DOHH2 (cell line): ENCODE measurements around the gene ARL14EP.

ENCODE experiments used
- H3F3A ChIP-seq: fragments of 200-600 bp; sonication (generic), shearing (Covaris generic); 2 replicates; pipeline ENCODE4 v1.6.0; 2016; ENCODE audit warnings: antibody characterized with exemption, mild to moderate bottlenecking; ENCODE audit not compliant: control insufficient read depth, insufficient read depth
- H3K27ac ChIP-seq: fragments of 200-600 bp; sonication (generic); 2 replicates; pipeline ENCODE4 v1.5.1; 2014; ENCODE audit warnings: low read depth, mild to moderate bottlenecking, low read length, moderate library complexity
- H3K27me3 ChIP-seq: fragments of 200-600 bp; sonication (generic); 2 replicates; pipeline ENCODE4 v1.6.1; 2014; ENCODE audit warnings: mild to moderate bottlenecking, low read length, mixed read lengths; ENCODE audit not compliant: control insufficient read depth
- H3K36me3 ChIP-seq: fragments of 200-600 bp; sonication (generic); 2 replicates; pipeline ENCODE4 v1.6.1; 2014; ENCODE audit warnings: mild to moderate bottlenecking, low read length, moderate library complexity, mixed read lengths; ENCODE audit not compliant: control insufficient read depth
- H3K4me1 ChIP-seq: fragments of 200-600 bp; sonication (generic); 2 replicates; pipeline ENCODE4 v1.6.1; 2014; ENCODE audit warnings: mild to moderate bottlenecking, low read length, mixed read lengths; ENCODE audit not compliant: control insufficient read depth
- H3K4me2 ChIP-seq: fragments of 200-600 bp; sonication (generic); 2 replicates; pipeline ENCODE4 v1.6.0; 2014; ENCODE audit warnings: mild to moderate bottlenecking, low read length, moderate library complexity
- H3K4me3 ChIP-seq: fragments of 200-600 bp; sonication (generic); 2 replicates; pipeline ENCODE4 v1.5.1; 2014; ENCODE audit warnings: mild to moderate bottlenecking, low read length, mixed read lengths
- H3K79me2 ChIP-seq: fragments of 200-600 bp; sonication (generic); 2 replicates; pipeline ENCODE4 v1.6.1; 2014; ENCODE audit warnings: mild to moderate bottlenecking, low read length, mixed read lengths; ENCODE audit not compliant: control insufficient read depth
- H3K9me2 ChIP-seq: fragments of 200-600 bp; sonication (generic); replicated peaks from 2 replicates; pipeline ENCODE4 v1.6.1; 2014; ENCODE audit warnings: mild to moderate bottlenecking, low read length, mixed read lengths; ENCODE audit not compliant: control insufficient read depth
- H3K9me3 ChIP-seq: fragments of 200-600 bp; sonication (generic); 2 replicates; pipeline ENCODE4 v1.6.1; 2014; ENCODE audit warnings: antibody characterized with exemption, low read length, mixed read lengths; ENCODE audit not compliant: control insufficient read depth, insufficient read depth
- H4K20me1 ChIP-seq: fragments of 200-600 bp; sonication (generic); 2 replicates; pipeline ENCODE4 v1.6.0; 2014; ENCODE audit warnings: low read depth, mild to moderate bottlenecking, antibody characterized with exemption, low read length, moderate library complexity; ENCODE audit not compliant: control insufficient read depth, insufficient read depth
- CTCF ChIP-seq: fragments of 200-600 bp; sonication (generic); IDR thresholded peaks from one replicate; pipeline ENCODE4 v1.5.1; 2014; ENCODE audit warnings: antibody characterized with exemption, mild to moderate bottlenecking, low read depth, low read length; ENCODE audit not compliant: poor library complexity, severe bottlenecking
- EZH2phosphoT487 ChIP-seq: fragments of 200-600 bp; sonication (generic); IDR thresholded peaks from 2 replicates; pipeline ENCODE4 v1.6.1; 2017; ENCODE audit warnings: borderline replicate concordance, mild to moderate bottlenecking, antibody characterized with exemption, low read length, moderate library complexity, mixed read lengths

Gene ARL14EP

GRCh38 chr11:30351061-30351460, 28.2 kb downstream of the ARL14EP start:
- Histone ChIP-seq H3K4me1 (peaks cover 6% of the 10 kb centered on the region; the same call in 1 of the 2 replicates), H3K27me3 (no peaks in the 10 kb centered on the region)
- TF ChIP-seq EZH2phosphoT487 (no peak), CTCF (no peak)

DNA sequence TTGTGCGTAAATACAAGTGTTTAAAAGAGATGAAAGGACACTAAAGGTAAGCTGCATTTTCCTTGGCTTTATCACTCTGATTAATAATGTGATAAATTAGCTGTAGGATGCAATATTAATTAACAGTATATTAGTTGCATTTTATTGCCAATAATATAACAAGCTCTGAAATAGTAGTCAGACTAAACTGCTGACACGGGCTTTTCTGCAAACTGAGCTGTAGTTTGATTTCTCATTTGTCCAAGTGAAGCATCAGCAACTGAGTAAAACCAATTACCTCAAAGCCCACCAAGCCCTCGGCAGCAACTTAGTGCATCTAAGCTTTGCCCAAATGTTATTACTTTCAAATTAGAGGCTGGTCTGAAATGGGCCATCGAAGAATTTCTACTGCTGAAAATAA, 33.5 kb downstream of the ARL14EP start:
- H3K36me3 ChIP-seq, result no peaks in the 10 kb centered on the region
- H3K27ac ChIP-seq, result no peak overlapping the region
- no peaks in the 10 kb centered on the region for H3K79me2 ChIP-seq
- H3K4me2 ChIP-seq, result no peak overlapping the region
- no peaks in the 10 kb centered on the region for H3K9me2 ChIP-seq
- H3K27me3 ChIP-seq, result peaks cover 4% of the 10 kb centered on the region; the same call in 1 of the 2 replicates
- H3K4me3 ChIP-seq, result no peak overlapping the region
- TF ChIP-seq CTCF, result no peak
- TF ChIP-seq EZH2phosphoT487, result no peak
- no peaks in the 10 kb centered on the region for H4K20me1 ChIP-seq
- no peaks in the 10 kb centered on the region for H3F3A ChIP-seq
- no peaks in the 10 kb centered on the region for H3K9me3 ChIP-seq
- H3K4me1 ChIP-seq, result no peaks in the 10 kb centered on the region

More at GRCh38 chr11:30351061-30351460, 28.2 kb downstream of the ARL14EP start:
- Histone ChIP-seq H3K9me2 (no peaks in the 10 kb centered on the region), H3K27ac (no peak overlapping the region), H4K20me1 (no peaks in the 10 kb centered on the region), H3F3A (no peaks in the 10 kb centered on the region), H3K79me2 (no peaks in the 10 kb centered on the region), H3K36me3 (no peaks in the 10 kb centered on the region), H3K4me2 (no peak overlapping the region), H3K4me3 (no peak overlapping the region), H3K9me3 (no peaks in the 10 kb centered on the region)

DNA sequence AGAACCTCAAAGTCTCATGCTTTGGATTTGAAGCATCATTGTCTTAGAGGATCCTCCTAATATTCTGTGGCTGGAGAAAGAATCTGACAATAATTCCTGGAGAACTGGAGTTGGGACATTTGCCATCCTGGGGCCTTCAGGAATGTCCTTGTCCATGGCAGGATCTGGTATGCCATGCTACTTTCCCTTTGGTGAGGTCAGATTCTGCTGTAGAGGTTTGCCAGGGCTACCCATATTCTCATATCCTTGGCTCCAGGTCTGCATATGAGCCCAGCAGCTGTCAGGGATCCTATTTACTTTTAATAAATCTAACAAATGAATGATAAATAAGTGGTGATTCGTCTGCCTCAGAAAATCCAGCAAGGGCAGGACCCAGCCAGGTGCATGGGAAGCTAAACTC, 35.0 kb downstream of the ARL14EP start:
- Histone ChIP-seq H3K27me3 (peaks cover 4% of the 10 kb centered on the region; the same call in 1 of the 2 replicates), H3K27ac (no peak overlapping the region), H3K9me2 (no peaks in the 10 kb centered on the region)

More for the DNA sequence above, 35.0 kb downstream of the ARL14EP start:
- no peaks in the 10 kb centered on the region for H3F3A ChIP-seq
- H3K4me1 ChIP-seq, result no peaks in the 10 kb centered on the region
- no peaks in the 10 kb centered on the region for H3K79me2 ChIP-seq
- H3K4me3 ChIP-seq, result no peak overlapping the region
- no peaks in the 10 kb centered on the region for H3K9me3 ChIP-seq
- no peaks in the 10 kb centered on the region for H3K36me3 ChIP-seq
- TF ChIP-seq EZH2phosphoT487 (no peak), CTCF (no peak)
- no peak overlapping the region for H3K4me2 ChIP-seq
- no peaks in the 10 kb centered on the region for H4K20me1 ChIP-seq
